HG03378 (cell line): ENCODE results near the gene SLC28A1.
"Not testable (repeated sequence)": the region's sequence is repeated elsewhere in the genome, so short reads cannot be mapped to it uniquely, and the experiment has no call there.

Source experiments
- ATAC-seq: cut with Tn5 transposase; IDR thresholded peaks from one replicate; pipeline ENCODE4 v1.9.1; 2021; ENCODE audit warnings: mild to moderate bottlenecking, moderate library complexity; ENCODE audit not compliant: unreplicated experiment

Gene SLC28A1

GRCh38 chr15:84961707-84962106, 77.2 kb downstream of the SLC28A1 start:
- ATAC-seq = no peak

GRCh38 chr15:84962955-84963354, 78.5 kb downstream of the SLC28A1 start:
- ATAC-seq = no peak

GRCh38 chr15:84967380-84967779, 82.9 kb downstream of the SLC28A1 start:
- ATAC-seq = no peak

DNA sequence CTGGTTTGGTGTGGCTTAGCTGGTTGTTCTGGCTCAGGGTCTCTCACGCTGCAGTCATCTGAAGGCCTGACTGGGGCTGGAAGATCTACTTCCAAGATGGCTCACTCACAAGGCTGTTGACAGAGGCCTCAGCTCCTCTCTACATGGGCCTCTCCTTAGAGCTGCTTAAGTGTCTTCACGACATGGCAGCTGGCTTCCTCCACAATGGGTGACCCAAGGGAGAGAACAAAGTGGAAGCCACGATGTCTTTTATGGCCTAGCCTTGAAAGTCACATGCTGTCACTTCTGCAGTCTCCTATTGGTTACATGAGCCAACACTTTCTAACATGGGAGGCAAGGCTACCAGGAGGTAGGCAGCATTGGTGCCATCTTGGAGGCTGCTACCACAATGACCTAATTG, 83.8 kb downstream of the SLC28A1 start:
- no peak for ATAC-seq

- no peak for ATAC-seq
These were observed 84.8 kb downstream of the SLC28A1 start for GRCh38 chr15:84969257-84969656.

DNA sequence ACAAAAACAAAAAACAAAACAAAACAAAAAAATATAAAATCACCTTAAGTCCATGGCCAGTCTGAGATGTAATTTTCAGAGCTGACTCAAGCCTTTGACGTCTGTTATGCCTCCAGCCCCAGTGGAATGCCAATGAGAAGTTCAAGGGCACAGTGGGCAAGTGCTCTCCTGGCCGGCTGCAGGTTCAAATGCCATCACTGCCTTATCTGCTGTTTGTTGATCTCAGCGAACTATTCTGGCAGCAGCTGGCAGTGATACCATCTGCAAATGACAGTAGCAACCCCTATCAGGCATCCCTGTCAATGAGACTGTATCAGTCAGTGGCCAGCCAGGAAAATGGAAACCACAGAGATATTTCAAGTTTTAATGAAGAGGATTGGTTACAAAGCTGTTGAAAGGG, 86.4 kb downstream of the SLC28A1 start:
- ATAC-seq = no peak

DNA sequence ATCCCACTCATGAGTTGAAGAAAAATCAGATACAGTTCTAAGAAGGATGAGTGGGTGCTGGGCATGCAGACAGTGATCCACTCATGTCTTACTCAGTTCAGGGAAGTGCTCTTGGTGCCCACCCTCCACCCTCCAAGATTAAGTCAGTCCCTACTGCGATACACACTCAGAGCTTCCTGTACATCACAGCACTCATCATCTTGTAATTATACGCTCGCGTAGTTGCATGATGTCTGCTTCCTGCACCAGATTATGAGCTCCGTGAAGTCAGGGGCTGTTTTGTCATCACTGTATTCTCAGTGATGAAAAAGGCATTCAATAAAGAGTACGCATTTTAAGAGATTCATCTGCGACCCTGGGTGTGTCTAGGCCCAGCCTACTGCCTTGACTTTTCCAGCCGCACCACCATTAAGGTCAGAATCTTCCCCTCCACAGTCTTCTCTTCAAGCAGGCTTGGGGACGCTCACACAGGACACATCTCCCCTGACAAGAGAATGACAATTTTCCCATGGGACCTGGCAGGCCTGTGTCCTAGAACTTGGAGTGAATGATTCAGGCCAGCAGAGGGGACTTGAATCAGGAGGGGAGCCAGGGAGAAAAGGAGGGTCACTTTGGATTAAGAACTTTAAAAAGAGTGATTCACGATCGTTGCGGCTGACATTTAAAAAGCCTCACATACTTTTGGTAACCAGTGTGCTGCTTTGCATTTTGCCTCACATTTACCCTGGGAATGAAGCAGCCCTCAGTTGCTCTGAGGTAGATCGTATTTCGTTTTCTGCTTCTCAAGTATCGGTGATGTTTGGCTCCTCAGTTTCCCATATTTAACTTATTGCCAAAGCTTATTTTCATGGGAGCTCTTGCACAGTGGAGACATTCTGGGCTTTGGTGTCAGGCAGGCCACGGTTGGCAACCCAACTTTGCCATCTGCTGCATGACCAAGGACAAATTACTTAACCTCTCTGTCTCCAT, 89.3 kb downstream of the SLC28A1 start:
- ATAC-seq = no peak

- ATAC-seq = no peak
These were observed 91.4 kb downstream of the SLC28A1 start for GRCh38 chr15:84975871-84976351.

DNA sequence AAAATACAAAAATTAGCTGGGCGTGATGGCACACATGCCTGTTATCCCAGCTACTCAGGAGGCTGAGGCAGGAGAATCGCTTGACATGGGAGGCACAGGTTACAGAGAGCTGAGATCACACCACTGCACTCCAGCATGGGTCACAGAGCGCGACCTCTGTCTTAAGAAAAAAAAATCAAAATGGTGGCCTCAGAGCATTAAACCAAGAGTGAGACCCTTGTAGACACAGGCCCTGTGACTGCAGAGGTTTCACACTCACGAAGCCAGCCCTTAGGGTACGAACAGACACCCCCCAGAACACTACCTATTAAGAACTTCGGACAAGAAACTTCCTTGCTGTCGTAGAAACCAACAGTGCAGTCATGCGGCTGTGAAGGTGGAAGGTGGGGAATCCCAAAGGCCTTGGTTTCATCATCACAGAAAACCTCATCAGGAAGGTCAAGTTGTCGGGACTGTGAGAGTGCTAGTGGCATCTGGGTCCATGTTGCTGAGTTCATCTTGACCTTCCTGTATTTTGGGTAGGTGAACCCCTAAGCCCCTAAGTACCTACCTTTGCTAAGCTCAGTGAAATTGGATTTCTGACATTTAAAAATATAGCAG, 92.4 kb downstream of the SLC28A1 start:
- no peak for ATAC-seq

DNA sequence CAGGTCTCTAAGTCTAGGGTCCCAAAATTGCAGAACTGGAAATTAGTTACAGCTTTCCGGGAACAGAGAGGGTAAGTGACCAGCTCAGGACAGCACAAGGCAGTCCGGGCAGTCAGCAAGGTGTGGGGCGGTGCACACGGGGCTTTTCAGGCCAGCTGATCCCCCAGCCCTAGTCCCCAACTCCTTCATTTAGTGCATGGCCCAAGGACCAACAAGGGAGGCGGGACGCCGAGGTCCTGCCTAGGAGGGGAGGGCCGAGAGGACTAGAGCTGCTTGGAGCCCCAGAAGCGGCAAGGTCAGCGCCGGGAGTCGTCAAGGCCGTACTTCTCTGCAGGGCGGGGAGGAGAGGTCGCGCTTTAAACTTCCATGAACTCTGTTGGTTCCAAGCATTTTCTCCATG, 95.2 kb downstream of the SLC28A1 start:
- ATAC-seq = no peak

- peak; percentile 68 for ATAC-seq
These were observed 96.0 kb downstream of the SLC28A1 start for GRCh38 chr15:84980196-84981053.

DNA sequence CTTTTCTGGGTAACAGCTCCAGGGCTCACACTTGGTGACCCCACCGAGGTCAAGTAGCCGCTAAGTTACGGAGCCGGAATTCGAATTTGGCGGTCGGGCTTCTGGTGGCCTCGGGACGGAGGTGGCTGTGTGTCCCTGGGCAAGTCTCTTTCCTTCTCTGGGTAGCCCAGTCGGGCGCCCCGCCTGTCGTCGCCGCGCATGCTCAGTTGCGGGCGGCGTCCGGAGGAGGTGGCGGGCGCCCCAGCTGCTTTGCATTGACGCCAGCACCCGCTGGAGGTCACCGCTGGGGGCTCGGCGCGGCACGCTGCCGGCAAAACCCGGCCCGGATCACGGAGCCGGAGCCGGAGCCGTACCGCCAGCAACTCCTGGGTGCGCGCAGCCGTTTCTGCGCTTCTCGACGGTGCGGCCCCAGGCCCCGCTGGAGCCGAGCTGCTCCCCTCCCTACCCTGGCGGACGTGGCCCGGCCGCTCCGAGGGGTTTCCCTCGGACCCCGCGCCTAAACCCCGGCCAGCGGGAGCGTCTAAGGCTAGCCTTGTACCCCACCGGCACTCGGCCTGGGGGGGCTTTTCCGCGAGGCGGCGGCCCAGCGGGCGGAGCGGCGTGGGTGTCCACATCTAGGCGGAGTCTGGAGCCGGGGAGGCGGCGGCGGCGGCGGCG, 96.7 kb downstream of the SLC28A1 start:
- ATAC-seq = peak; percentile 42

- ATAC-seq = peak; percentile 10
These were observed 97.3 kb downstream of the SLC28A1 start, which contains the start of gene PDE8A for GRCh38 chr15:84981711-84982300. PDE8A (plus strand) TSS chr15:84981856; CDS start chr15:84982163, 307 bp downstream.

GRCh38 chr15:84982301-84982920, 97.9 kb downstream of the SLC28A1 start:
- ATAC-seq = no peak

GRCh38 chr15:84983294-84983693, 98.8 kb downstream of the SLC28A1 start:
- no peak for ATAC-seq

DNA sequence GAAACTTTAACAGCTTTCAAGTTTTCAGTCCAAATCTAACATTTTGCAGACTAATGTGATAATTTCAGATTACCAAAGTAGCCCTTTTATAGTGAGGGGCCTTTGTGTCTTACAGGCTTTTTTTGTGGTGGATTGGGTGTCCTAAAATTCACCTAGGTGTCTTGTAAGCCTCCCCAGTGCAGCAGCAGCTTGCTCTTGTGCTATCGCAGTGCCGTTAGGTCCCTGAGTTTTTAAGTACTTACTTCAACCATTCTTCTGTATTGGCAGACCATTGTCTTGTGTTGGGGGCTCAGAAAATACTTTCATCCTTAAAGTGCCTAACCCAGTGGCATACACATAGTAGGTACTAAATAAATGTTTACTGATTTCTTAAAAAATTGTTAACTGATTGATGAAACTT, 99.2 kb downstream of the SLC28A1 start:
- no peak for ATAC-seq

GRCh38 chr15:84985158-84985557, 100.7 kb downstream of the SLC28A1 start:
- no peak for ATAC-seq

GRCh38 chr15:84987351-84987750, 102.9 kb downstream of the SLC28A1 start:
- not testable (repeated sequence) for ATAC-seq

DNA sequence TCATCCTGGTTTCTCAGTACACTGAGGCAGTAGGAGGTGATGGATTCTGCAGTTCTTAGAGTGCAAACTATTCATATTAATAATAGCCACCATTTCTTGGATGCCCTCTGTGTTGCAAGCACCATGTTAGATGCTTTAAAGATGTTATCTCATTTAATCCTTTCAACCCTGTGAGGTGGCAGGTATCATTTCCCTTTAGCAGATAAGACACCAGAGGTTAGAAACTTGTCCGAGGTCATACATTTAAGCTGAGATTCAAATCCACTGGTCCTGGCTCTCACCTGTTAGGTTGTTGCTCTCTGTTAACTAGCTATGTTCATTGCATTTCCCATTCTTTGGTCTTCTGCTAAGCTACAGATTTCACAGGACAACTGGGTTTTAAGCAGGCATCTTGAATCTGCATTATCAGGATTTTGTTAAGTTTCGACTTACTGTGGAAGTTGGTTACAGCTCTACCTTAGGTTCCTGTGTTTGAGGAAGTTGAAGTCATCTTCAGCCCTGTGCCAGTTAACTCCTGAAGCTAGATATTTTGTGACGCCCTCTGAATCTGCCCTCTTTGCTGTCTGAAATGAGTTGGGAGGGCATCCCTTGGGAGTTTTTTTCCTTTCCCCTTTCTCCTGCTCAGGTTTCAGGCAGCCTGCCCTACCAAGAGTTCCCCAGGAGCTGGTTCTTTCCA, 103.6 kb downstream of the SLC28A1 start:
- no peak for ATAC-seq
